K562 (cell line): ENCODE measurements around the gene KRT36. TPM values are rescaled to one million over a fixed set of nuclear protein-coding genes. Genes with fewer than 3 reads are reported as not detected.

ENCODE experiments used
- ARID3A ChIP-seq: IDR thresholded peaks from 2 replicates; pipeline ENCODE4 v1.6.1; 2012; ENCODE audit warnings: low read depth, low read length, improper control_type of control experiment, borderline replicate concordance
- FOXA3 ChIP-seq, 2 experiments: fragments of 450-650 bp in 1 of 2; sonication (generic) in 1 of 2; formaldehyde crosslinking; IDR thresholded peaks in 1 of 2; conservative IDR thresholded peaks in 1 of 2; 2 replicates each; pipeline versions ENCODE4 v1.4.0 to v1.8.0; 2020 to 2022; ENCODE audit warnings: mild to moderate bottlenecking in 2 of 2, missing genetic modification reagents in 1 of 2
- HMG20A ChIP-seq: fragments of 450-650 bp; formaldehyde crosslinking; conservative IDR thresholded peaks from 2 replicates; pipeline ENCODE4 v1.4.0; 2020; ENCODE audit warnings: mild to moderate bottlenecking, mixed read lengths
- NFATC3 ChIP-seq: fragments of 450-650 bp; IDR thresholded peaks from 2 replicates; pipeline ENCODE4 v1.6.1; 2017; ENCODE audit warnings: mild to moderate bottlenecking
- PCBP1 ChIP-seq: fragments of 200-400 bp; formaldehyde crosslinking; IDR thresholded peaks from 2 replicates; pipeline ENCODE4 v1.6.1; 2018; ENCODE audit warnings: mild to moderate bottlenecking, low read depth, low read length; ENCODE audit not compliant: poor library complexity, severe bottlenecking
- PKNOX1 ChIP-seq: fragments of 450-650 bp; IDR thresholded peaks from 2 replicates; pipeline ENCODE4 v1.6.1; 2016
- TEAD2 ChIP-seq: fragments of 450-650 bp; IDR thresholded peaks from 2 replicates; pipeline ENCODE4 v1.6.1; 2016; ENCODE audit warnings: missing genetic modification characterization, control low read depth, missing compliant biosample characterization
- VEZF1 ChIP-seq: fragments of 200-800 bp; sonication (Bioruptor generic); IDR thresholded peaks from 2 replicates; pipeline ENCODE4 v1.6.1; 2017; ENCODE audit warnings: missing genetic modification characterization, missing compliant biosample characterization
- ZBTB17 ChIP-seq: fragments of 450-650 bp; formaldehyde crosslinking; IDR thresholded peaks from 2 replicates; pipeline ENCODE4 v1.4.0; 2020; ENCODE audit warnings: mild to moderate bottlenecking
- ZNF609 ChIP-seq: sonication (generic); formaldehyde crosslinking; IDR thresholded peaks from 2 replicates; pipeline ENCODE4 v1.8.1; 2023; ENCODE audit warnings: missing genetic modification reagents, mild to moderate bottlenecking, borderline replicate concordance
- polyA plus RNA-seq, 8 experiments: library from polyadenylated mRNA; depleted of rRNA in 4 of 8; stranded (reverse) in 5 of 8; unstranded in 3 of 8; fragments of >200 nt; fragmentation: Nextera tagmentation in 2 of 8; fragmentation: Illumina TruSeq in 1 of 8; extraction: Ambion mirVana in 2 of 8; extraction: Trizol in 1 of 8; gene quantifications; 2 replicates each; pipeline versions ENCODE4 v1.2.1 to v1.2.3, GENCODE V29; 2011 to 2014; ENCODE audit warnings: inconsistent platforms in 1 of 8, missing spikeins in 1 of 8
- total RNA-seq, 7 experiments: library from RNA; depleted of rRNA in 6 of 7; stranded (reverse); fragments of >200 nt in 6 of 7; fragmentation: Illumina TruSeq in 2 of 7; extraction: Trizol in 2 of 7; gene quantifications; 2 replicates each; pipeline versions ENCODE4 v1.2.1 to v1.2.3, GENCODE V29; 2011 to 2021; ENCODE audit warnings: low replicate concordance in 1 of 7
- TF ChIP-seq, protein P1 (sequence below): IDR thresholded peaks from 2 replicates; pipeline ENCODE4 v1.6.1; 2016; ENCODE audit warnings: missing genetic modification characterization, missing compliant biosample characterization
- TF ChIP-seq, protein P2 (sequence below): sonication (generic); formaldehyde crosslinking; IDR thresholded peaks from 2 replicates; pipeline ENCODE4 v1.8.0; 2022; ENCODE audit warnings: mild to moderate bottlenecking, missing genetic modification reagents

Gene KRT36
- total and polyA plus RNA-seq, 9 of the 15 experiments (the other 6 are each of a cell fraction or from before 2014, with no cell fraction given), result 0.04 TPM; not detected in 8

GRCh38 chr17:41530062-41531048, 40.6 kb upstream of the KRT36 start (continued):
- TF ChIP-seq, protein P1, sequence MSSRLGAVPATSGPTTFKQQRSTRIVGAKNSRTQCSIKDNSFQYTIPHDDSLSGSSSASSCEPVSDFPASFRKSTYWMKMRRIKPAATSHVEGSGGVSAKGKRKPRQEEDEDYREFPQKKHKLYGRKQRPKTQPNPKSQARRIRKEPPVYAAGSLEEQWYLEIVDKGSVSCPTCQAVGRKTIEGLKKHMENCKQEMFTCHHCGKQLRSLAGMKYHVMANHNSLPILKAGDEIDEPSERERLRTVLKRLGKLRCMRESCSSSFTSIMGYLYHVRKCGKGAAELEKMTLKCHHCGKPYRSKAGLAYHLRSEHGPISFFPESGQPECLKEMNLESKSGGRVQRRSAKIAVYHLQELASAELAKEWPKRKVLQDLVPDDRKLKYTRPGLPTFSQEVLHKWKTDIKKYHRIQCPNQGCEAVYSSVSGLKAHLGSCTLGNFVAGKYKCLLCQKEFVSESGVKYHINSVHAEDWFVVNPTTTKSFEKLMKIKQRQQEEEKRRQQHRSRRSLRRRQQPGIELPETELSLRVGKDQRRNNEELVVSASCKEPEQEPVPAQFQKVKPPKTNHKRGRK (tag), result no peak
- no peak for TF ChIP-seq PCBP1
- peak; percentile 58 for TF ChIP-seq PKNOX1
- TF ChIP-seq ARID3A, result peak; percentile 59
- TF ChIP-seq HMG20A (CRISPR knock-in tag), result no peak
- TF ChIP-seq, protein P2, sequence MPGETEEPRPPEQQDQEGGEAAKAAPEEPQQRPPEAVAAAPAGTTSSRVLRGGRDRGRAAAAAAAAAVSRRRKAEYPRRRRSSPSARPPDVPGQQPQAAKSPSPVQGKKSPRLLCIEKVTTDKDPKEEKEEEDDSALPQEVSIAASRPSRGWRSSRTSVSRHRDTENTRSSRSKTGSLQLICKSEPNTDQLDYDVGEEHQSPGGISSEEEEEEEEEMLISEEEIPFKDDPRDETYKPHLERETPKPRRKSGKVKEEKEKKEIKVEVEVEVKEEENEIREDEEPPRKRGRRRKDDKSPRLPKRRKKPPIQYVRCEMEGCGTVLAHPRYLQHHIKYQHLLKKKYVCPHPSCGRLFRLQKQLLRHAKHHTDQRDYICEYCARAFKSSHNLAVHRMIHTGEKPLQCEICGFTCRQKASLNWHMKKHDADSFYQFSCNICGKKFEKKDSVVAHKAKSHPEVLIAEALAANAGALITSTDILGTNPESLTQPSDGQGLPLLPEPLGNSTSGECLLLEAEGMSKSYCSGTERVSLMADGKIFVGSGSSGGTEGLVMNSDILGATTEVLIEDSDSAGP, result no peak
- no peak; a peak in 1 of 4 replicates for TF ChIP-seq FOXA3 (CRISPR knock-in tag; conservative IDR thresholded peaks at IDR 0.05 in 1 of 2, IDR thresholded peaks at IDR 0.05 in 1 of 2)
- 0 out of 2 replicates have a peak, but pooled peaks have one; percentile 65 for TF ChIP-seq VEZF1 (CRISPR knock-in tag)
- TF ChIP-seq ZNF609 (CRISPR knock-in tag), result no peak
- no peak for TF ChIP-seq NFATC3
- no peak for TF ChIP-seq ZBTB17 (CRISPR knock-in tag)
- TF ChIP-seq TEAD2 (tag), result no peak
